Measurements from ENCODE around the gene PSMD7. TPM values are rescaled to one million over a fixed set of nuclear protein-coding genes. Genes with fewer than 3 reads are reported as not detected.

PSMD7 gene
- total RNA-seq, 1 experiment from 2014 or later: 135 TPM

- Mint-ChIP-seq H3K9me3 (peaks cover 12% of the 10 kb centered on the region), H3K27ac (0 out of 2 replicates have a peak overlapping the region, but pooled peaks have one; percentile 11), H3K4me1 (peaks cover 21% of the 10 kb centered on the region), H3K36me3 (peaks cover 10% of the 10 kb centered on the region), H3K27me3 (ENCODE audit: low read depth) (no peaks in the 10 kb centered on the region), H3K4me3 (peak overlapping the region; percentile 24; the same call in 1 of the 2 replicates)
- DNase-seq (ENCODE audit: low spot score) (no peak), ATAC-seq (no peak)
- POLR2A ChIA-PET: no interaction called here
- CTCF ChIA-PET: interaction anchor here (0.5 to 2.0 kb wide), 22 partner anchors 9 to 1239 kb away, joined by 3 to 19 read pairs (median 3); no protein-coding TSS in a partner anchor
- no peak for TF ChIP-seq ELF4 (CRISPR knock-in tag; IDR thresholded peaks at IDR 0.05; ENCODE audit: low read depth)
- TF ChIP-seq, protein P1, sequence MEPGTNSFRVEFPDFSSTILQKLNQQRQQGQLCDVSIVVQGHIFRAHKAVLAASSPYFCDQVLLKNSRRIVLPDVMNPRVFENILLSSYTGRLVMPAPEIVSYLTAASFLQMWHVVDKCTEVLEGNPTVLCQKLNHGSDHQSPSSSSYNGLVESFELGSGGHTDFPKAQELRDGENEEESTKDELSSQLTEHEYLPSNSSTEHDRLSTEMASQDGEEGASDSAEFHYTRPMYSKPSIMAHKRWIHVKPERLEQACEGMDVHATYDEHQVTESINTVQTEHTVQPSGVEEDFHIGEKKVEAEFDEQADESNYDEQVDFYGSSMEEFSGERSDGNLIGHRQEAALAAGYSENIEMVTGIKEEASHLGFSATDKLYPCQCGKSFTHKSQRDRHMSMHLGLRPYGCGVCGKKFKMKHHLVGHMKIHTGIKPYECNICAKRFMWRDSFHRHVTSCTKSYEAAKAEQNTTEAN (CRISPR knock-in tag; IDR thresholded peaks at IDR 0.05): no peak
- TF ChIP-seq, protein P2, sequence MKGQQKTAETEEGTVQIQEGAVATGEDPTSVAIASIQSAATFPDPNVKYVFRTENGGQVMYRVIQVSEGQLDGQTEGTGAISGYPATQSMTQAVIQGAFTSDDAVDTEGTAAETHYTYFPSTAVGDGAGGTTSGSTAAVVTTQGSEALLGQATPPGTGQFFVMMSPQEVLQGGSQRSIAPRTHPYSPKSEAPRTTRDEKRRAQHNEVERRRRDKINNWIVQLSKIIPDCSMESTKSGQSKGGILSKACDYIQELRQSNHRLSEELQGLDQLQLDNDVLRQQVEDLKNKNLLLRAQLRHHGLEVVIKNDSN (CRISPR knock-in tag; IDR thresholded peaks at IDR 0.05): no peak
- no peak for TF ChIP-seq ARID4B (CRISPR knock-in tag; IDR thresholded peaks at IDR 0.05; ENCODE audit: borderline replicate concordance)
- no peak for TF ChIP-seq ZNF219 (CRISPR knock-in tag; IDR thresholded peaks at IDR 0.05; ENCODE audit: borderline replicate concordance)
- TF ChIP-seq MXD4 (CRISPR knock-in tag; IDR thresholded peaks at IDR 0.05; ENCODE audit: borderline replicate concordance): no peak
- no peak for TF ChIP-seq ZNF138 (CRISPR knock-in tag; conservative IDR thresholded peaks at IDR 0.05)
- no peak for TF ChIP-seq ESRRA (CRISPR knock-in tag; IDR thresholded peaks at IDR 0.05; ENCODE audit: borderline replicate concordance)
- no peak for TF ChIP-seq ZNF423 (CRISPR knock-in tag; IDR thresholded peaks at IDR 0.05)
- no peak for TF ChIP-seq PRRX2 (CRISPR knock-in tag; IDR thresholded peaks at IDR 0.05)
- TF ChIP-seq MLX (CRISPR knock-in tag; IDR thresholded peaks at IDR 0.05): no peak
- no peak for TF ChIP-seq HMGA2 (CRISPR knock-in tag; IDR thresholded peaks at IDR 0.05)
- TF ChIP-seq HMGXB4 (CRISPR knock-in tag; IDR thresholded peaks at IDR 0.05): no peak
- TF ChIP-seq, protein P3, sequence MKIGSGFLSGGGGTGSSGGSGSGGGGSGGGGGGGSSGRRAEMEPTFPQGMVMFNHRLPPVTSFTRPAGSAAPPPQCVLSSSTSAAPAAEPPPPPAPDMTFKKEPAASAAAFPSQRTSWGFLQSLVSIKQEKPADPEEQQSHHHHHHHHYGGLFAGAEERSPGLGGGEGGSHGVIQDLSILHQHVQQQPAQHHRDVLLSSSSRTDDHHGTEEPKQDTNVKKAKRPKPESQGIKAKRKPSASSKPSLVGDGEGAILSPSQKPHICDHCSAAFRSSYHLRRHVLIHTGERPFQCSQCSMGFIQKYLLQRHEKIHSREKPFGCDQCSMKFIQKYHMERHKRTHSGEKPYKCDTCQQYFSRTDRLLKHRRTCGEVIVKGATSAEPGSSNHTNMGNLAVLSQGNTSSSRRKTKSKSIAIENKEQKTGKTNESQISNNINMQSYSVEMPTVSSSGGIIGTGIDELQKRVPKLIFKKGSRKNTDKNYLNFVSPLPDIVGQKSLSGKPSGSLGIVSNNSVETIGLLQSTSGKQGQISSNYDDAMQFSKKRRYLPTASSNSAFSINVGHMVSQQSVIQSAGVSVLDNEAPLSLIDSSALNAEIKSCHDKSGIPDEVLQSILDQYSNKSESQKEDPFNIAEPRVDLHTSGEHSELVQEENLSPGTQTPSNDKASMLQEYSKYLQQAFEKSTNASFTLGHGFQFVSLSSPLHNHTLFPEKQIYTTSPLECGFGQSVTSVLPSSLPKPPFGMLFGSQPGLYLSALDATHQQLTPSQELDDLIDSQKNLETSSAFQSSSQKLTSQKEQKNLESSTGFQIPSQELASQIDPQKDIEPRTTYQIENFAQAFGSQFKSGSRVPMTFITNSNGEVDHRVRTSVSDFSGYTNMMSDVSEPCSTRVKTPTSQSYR (CRISPR knock-in tag; IDR thresholded peaks at IDR 0.05): no peak
- no peak for TF ChIP-seq IRF2 (CRISPR knock-in tag; IDR thresholded peaks at IDR 0.05; ENCODE audit: borderline replicate concordance, low read depth)
- TF ChIP-seq SP1 (CRISPR knock-in tag; conservative IDR thresholded peaks at IDR 0.05): no peak
- no peak for TF ChIP-seq ZMAT4 (CRISPR knock-in tag; IDR thresholded peaks at IDR 0.05)
Measured at GRCh38 chr16:74275711-74276110, 20.9 kb upstream of the PSMD7 start.

All from WTC11 (cell line).